ENCODE data around the gene GNAT3.

GNAT3 gene

DNA sequence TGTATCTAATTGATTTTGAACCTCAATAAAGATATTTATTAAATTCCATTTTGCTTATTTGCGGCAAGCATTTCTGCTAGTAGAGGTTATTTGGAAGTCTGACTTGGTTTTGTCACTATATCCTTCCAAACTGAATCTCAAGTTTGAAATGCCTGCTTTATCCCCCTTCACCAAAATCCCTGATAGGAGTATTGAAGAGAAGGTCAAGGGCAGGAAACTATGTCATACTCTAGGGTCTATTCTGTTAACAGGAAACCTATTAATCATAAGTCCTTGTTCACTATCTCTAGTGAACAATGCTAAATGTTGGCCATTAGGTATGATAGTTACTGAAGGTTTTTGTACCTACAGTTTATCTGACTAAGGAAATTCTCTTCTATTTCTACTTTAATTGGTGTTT lies 11.5 kb downstream of the GNAT3 start:
- no peak for DNase-seq (ENCODE audit: low read depth)

DNA sequence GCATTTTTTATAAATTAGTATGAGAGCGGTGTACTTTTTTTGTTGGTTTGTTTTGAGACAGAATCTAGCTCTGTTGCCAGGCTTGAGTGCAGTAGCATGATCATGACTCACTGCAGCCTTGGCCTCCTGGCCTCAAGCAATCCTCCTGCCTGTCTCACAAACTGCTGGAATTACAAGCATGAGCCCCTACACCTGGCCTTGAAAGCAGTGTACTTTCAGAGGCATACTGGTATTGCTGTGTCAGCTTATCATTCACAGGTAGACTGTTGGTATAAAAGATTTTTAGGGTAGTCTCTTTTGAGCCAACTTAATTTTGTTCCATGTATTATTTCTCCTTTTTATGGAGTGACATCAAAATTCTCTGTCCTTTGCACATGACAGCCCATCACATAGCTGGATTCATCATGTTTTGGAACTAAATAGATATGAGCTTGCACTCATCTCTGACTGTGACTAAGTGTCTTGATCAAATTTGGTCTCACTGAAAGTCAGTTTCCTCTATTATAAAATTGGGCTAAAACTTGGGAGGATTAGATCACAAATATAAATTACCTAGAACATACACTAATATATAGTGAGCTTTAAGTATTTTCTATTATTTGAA lies 12.4 kb downstream of the GNAT3 start:
- DNase-seq (ENCODE audit: low read depth): no peak

DNA sequence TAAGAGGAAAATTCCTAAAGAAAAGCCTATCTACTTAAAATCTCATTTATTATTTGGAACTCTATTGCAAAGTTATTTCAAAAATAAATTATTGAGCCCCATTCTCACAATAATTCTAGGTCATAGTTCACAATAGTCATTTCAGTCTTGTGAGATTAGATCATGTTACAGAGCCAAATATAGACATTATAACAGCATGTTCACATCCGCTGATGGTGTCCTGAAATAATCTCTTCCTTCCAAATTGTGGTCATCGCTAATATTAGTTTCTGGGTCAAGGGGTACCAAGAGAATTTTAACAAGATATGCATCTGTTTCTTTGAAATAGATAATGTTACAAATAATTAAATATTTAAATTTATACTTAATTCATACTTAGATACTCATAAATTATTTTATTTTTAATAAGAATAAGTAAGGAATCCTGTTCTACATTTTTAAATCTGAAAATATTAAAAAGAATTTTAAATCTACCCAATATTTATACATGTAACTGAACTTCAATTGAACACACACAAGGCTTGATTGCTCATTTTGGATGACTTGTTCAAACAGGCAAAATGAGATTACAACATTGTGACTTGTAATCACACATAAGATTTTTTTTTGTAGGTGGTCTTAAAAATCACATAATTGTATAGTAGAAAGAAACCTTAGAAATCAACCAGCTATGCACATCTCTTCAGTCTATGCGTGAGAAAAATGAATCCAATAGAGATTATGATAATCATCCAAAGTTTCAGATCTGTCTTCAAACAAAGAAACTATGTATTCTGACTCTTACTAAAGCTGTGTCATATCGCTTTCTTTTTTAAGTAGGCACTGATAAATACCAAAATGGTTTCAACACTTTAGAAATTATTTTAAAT lies 13.1 kb downstream of the GNAT3 start:
- no peak for DNase-seq (ENCODE audit: low read depth)

DNA sequence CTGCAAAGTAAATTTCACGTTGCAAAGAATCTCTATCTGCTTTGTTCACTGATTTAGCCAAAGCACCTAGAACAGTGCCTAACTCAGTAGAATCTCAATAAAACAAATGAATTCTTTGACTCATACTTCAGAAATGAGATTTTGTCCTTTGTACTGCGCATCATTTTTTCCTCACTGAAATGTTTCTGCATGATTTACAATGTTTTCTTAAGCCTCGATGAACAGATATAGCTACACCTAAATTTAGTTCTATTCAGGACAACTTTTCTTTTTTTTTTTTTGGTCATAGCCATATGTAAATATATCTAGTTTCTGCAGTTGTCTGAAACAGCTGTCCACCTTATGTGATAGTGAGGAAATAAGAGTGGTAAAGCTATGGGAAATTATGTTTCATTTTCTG lies 15.3 kb downstream of the GNAT3 start:
- no peak for DNase-seq (ENCODE audit: low read depth)

DNA sequence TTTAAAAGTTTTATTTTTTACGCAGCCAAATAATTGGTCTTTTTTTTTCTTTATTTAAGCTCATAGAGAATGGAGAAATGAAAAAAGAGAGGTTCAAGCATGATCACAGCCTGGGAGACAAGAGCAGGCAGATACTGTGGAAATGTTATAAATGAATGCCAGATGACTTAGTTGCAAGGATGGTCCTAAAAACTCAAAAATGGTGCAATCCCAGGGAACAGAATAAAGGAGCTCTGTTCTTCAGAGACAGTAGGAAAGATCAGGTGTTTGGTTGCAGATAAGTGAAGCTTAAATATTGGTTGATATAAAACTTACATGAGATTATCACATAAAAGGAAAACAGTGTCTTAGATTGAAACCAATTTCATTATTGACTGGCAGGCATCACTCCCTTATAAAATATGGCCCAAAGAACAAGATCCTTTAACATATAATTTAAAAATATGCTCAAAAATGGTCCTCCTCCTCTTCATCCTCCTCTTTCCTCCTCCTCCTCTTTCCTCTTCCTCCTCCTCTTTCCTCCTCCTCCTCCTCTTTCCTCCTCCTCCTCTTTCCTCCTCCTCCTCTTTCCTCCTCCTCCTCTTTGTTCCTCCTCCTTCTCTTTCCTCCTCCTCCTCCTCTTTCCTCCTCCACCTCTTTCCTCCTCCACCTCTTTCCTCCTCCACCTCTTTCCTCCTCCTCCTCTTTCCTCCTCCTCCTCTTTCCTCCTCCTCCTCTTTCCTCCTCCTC lies 18.6 kb downstream of the GNAT3 start:
- no peak for DNase-seq (ENCODE audit: low read depth)

DNA sequence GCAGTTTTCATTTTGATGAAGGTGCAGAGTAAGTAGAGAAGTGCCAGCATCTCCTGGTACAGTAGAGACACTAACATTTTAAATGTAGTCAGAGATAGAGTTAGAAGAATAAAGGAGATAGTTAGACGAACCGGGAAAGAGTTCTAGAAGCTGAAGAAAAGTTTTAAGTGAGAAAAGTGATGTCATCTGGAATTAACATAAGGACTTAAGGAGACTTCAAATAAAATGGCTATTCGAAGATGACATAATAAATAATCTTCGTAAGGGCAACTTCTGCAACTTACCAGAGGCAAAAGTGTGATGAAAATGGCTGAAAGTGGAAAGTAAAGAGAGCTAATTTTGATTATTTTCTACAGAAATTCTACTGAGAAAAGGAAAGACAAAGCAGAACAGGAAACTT lies 20.4 kb downstream of the GNAT3 start:
- DNase-seq (ENCODE audit: low read depth): no peak

DNA sequence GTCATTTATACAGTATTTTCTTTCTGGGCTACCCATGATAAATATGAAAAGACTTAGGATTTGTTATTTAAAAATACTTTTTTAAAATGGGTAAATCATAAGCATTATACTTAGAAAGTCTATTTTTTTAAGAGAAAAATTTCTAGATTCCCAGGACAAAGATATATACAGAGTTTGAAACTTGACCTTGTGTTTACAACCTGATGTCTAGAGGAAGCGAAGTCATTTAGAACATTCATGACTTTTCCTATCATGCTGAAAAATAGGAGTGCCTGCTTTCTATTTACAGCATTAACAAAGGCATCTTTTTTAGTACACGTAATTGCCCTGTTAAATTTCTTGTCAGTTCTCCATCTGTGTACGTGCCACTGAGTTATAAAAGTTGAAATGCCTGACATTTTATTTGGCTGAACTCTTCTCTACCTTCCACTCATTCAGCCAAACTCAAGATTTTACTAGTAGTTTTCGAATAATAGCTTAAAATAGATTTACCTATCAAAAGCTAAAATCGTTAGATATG lies 23.0 kb downstream of the GNAT3 start:
- DNase-seq (ENCODE audit: low read depth): no peak

DNA sequence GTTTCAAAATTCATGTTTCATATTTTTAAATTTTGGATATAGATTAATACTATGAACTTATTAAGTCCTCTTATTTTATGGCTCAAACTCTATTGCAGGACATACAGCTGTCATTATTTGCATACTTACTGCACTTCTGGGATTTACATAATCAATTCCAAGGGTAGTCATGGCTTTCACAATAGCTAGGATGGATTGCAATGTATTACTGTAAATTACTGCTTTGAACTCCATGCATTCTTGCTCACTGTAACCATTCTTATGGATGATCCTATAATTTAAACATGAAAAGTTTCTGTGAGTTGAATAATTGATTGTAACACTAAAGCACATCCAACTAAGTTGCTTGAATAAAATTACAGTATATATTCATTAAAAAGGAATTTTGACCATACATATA lies 23.5 kb downstream of the GNAT3 start:
- DNase-seq (ENCODE audit: low read depth): no peak

DNA sequence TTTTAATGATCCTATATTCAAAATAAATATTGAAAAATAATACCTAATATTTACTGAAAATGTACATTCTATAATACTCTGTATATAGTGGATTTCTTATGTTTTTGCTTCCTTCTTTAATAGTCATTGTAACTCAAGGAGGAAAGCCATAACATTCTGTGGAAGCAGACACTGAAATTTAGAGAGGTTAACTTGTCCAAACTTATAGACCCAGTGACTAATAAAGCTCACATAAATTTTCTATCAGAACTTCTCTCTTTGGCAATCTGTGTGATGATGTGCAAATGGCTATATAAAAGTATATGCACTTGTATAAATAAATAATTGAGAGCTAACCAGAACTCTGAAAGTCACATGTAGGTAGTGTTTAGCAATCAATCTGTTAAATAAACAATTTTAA lies 26.1 kb downstream of the GNAT3 start:
- no peak for DNase-seq (ENCODE audit: low read depth)

DNA sequence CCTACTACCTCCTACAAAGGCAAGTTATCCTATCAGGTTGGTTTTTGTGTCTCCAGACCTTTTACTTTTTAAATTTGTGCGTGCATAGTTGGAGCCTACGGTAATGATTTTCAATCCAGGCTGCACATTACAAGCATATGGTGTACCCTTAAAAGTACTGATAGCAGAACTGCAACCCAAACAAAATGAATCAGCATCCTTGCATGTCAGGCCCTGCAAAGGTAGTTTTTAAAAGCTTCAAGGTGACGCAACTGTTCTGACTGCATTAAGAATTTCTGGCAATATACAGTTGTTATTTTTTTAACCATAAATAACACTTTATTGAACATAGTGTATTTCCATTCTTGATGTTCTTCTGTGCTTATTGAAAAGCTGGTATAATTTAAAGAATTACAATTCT lies 28.9 kb downstream of the GNAT3 start:
- DNase-seq (ENCODE audit: low read depth): no peak

DNA sequence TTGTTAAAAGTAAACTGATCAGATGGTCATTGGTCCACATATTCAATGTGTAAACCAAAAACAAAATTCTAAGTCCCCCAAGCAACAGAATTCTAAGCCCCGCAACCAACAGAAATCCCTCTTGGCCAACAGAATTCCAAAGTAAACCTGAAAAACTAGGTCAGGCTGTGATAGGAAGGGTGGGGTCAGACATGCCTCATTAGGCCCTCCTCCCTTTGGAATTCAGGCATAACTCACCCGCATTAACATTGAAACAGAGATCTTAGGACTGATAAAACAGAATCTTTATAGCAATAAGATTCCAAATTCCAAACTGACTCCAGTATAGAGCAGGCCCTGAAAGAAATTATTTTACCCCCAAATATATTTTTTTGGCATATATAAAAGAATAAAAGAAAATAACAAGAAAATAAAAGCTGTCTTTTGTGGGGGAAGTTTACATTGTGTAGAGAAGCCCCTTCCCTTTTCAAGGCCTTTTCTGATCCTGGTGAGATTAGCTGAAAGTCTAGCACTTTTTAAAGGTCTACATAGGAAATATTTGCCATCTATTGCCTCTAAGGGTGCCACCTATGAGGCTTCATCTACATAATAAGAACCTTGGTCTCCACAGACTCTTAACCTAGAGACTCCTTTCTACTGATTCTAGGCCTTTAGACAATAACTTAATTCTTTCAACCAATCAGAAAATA lies 30.5 kb downstream of the GNAT3 start:
- DNase-seq (ENCODE audit: low read depth): no peak

DNA sequence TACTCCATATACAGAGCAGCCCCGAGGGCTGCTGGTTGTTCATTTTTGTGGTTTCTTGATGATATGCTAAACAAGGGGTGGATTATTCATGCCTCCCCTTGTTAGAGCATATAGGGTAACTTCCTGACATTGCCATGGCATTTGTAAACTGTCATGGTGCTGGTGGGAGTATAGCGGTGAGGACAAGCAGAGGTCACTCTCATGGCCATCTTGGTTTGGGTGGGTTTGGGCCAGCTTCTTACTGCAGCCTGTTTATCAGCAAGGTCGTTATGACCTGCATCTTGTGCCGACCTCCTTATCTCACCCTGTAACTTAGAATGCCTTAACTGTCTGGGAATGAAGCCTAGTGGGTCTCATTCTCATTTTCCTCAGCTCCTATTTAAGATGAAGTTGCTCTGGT lies 31.3 kb downstream of the GNAT3 start:
- DNase-seq (ENCODE audit: low read depth): no peak

DNA sequence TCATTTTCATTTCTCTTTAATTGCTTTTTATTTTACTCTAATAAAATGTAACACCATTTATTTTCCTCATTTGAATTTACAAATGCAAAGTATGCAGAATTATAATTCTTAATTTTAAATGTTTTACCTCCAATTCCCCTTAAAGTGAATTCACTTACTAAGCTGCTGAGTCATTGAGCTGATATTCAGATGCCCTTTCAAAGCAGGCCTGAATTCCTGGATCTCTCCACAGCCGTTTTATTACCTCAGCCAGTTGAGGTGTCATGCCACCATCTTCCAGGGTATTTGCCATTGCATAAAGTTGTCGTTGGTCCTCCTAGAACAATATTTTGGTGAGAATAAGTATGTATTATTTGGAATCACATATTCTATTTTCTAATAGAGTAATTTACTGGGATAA lies 33.2 kb downstream of the GNAT3 start:
- no peak for DNase-seq (ENCODE audit: low read depth)

DNA sequence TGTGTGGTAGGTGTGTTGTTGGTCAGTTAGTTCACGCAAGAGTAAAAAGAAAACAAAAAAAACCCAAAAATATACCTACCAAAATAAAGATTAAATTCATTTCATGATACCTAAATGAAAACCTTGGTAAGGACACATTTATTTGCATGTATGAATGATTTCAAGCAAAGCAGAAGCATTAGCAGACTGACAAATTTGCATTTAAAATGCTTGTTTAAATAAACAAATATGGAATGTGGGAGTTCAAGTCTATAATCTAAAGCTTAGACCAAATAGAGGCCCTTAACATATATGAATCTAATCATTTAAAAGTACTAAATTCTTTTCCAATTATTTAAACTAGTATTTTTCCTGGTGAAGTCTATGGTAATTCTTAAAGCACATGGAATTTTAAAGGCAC lies 35.8 kb downstream of the GNAT3 start:
- no peak for DNase-seq (ENCODE audit: low read depth)

DNA sequence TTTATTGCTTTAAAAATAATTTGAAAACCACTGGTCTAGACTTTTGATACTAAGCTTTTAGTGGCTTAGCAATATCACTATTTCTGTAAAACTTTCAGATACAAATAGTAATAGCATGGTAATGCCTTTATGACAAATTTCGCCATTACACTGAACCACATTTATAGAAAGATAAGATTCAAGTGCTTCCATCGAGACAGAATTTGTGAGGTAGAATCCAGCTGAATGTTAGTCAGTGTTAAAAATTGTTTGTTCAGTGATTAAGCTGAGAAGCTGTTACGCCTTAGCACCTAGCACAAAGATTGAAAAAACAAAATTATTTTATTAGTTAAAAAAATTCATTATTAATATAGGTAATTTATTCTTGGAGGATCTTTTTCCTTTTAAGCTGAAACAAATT lies 36.5 kb downstream of the GNAT3 start:
- no peak for DNase-seq (ENCODE audit: low read depth)

DNA sequence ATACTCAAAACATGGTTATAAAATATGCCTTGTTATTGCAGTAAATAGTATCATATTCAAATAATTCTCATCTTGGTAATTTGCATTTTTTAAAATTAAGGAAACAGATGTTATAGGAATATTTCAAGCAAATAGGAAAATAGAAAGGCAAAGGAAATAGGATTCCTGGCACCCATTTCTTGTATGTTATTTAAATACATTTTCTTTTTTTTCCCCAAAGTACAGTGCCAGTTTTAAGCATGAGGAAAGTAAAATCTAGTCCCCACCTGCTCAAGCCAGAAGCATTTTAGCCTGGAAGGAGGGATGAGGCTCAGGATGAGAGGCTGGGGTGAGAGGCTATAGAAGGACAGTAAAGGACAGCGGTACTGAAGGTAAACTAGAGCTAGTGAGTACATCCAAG lies 38.1 kb downstream of the GNAT3 start:
- no peak for DNase-seq (ENCODE audit: low read depth)

DNA sequence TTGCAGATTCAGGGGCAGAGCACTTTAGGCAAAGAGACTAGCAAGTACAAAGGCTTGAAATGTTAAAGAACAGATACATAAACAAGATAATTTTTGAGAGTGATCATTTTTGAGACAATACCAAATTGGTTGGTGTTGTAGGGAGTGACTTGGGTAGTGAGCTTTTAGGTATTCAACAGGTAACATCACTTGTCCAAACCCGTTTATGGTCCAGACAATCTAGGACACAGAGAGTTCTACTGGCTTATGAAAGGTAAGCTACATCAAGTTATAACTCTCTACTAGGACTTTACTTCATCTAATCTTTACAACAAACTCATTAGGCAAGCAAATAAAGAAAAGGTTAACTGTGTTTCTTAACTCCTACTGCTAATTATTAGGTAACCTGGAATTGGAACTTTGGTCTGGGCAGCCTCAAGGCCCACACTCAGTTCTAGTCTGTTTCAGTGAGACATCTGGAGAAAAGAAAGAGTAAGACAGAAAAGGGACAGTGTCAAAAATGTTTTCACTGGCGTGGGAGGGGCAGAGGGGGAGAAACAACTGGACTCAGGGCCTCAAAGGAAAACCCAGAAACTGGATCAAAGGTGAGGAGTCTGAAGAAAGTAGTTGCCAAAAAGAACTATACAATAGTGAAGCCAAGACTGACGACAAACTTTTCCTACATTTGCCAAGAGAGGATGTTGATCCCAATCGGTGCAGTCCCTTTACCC lies 39.2 kb downstream of the GNAT3 start:
- DNase-seq (ENCODE audit: low read depth): no peak

DNA sequence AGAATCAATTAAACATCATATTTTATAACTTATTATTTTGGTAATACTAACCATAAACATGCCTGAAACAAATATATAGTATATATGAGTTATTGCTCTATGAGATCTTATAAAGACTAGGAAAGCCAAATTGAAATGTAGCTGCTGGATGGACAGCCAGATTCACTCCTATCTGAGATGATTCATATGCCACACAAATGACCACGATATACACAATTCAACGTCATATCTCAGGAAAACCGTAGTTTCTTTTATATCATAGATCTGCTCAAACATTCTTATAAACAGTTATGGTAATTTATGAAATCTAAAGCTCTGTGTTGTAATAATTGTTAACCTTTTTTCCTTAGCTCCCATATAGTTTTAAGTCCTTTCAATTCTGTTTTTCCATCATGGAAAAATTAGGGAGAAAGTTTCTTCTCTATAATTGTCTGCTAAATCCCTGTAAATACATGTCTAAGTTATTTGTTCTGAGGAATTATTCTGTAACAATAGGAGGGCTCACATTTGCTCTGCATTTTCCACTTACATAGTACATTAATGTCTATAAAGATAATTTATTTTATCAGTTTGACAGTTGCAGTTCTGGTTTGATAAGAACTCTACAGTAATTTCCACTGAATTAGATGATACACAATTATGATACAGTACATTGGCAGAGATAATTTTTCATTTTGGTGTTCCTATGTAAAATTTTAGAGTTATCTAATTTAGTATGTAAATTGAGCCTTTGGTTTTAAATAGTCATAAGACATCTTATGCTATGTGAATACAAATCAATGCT lies 42.7 kb downstream of the GNAT3 start:
- no peak for DNase-seq (ENCODE audit: low read depth)

DNA sequence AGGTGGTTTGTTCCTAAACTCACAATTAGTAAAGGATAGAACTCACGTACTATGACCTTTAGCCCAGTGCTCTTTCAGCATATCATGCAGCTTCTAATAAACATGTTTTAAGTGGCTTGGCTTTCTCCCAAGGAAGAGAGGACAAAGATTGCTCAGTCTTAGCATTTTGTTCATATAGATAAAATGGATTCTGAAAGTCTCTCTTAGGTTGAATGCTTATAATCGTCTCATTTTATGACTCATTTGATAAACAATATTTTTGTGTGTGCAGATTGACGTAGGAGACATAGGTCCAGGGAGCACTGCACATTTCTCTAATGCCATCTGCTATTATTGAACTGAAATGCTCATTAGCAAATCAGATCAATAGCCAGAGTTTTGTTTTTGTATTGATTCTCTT lies 44.8 kb downstream of the GNAT3 start:
- no peak for DNase-seq (ENCODE audit: low read depth)

DNA sequence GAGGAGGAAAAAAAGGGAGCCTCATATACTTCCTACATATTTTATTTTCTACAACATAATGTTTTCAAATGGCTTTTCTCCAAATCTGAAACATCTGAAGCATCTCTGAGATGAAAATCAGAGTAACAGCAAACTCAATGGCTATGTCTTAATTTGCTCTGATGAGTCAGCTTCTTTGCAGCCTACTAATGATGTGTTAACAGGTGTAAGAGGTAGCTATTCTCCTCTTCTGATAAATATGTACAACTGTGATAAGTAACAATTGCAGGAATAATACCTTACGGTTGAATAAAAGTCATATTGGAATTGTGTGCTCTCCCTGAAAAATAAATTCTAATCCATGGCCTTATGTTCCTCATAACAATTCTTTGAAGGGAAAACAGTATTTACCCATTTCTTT lies 45.2 kb downstream of the GNAT3 start:
- no peak for DNase-seq (ENCODE audit: low read depth)

DNA sequence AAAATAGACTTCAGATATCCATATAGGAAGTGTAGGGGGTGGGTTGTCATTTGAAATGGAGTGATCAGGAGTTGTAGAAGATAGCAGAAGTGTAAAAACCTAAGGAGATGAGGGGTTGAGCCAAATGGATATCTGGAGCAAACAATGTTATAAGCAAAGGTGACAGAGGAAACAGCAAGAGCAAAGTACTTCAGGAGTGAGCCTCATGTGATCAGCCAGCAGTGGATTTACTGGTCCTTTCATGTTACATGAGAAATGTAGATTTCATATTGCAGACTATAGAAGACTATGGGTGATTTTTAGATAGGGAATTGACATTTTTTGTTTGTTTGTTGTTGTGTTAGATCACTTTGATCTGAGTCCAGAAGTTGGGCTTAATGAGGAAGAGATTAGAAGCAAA lies 47.7 kb downstream of the GNAT3 start:
- DNase-seq (ENCODE audit: low read depth): no peak
